ENCODE measurements around the gene HSPG2. TPM values are rescaled to one million over a fixed set of nuclear protein-coding genes. Genes with fewer than 3 reads are reported as not detected.

HSPG2 gene
- total RNA-seq, 1 experiment from 2014 or later: 171 TPM

DNA sequence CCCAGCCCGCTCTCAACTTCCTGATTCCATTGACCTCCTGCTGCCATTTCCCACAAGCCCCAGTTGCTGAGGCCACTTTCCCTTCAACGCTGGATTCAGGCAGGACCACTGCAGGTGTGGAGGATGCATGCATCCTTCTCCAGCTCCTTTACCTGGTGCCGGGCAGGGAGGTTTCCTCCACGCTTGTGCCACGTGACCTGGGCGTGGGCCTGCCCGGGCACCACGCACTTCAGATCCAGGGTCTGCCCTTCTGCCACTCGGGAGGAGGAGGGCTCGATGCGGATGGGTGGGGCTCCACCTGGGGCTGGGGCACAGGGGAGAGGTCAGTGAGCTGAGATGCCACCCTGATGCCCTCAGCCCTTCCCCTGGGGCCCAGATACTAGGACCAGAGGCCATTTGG is 93.1 kb downstream of the HSPG2 start:
- ChIA-PET CTCF (interaction anchor here (0.7 kb wide), 1 partner anchor 111 kb away, joined by 3 read pairs; no protein-coding TSS in a partner anchor), POLR2A (no interaction called here)
- in situ Hi-C loops (cut with HindIII; ENCODE audit: low pct_unique_long_range_greater_than_20kb, low sequenced_read_pairs): no loop called here
- intact Hi-C loops (cut with micrococcal nuclease; ENCODE audit: unreplicated experiment): no loop called here
- Histone ChIP-seq H3K27me3 (ENCODE audit: control insufficient read depth, insufficient read depth, low read length) (no peaks in the 10 kb centered on the region), H3K36me3 (ENCODE audit: control insufficient read depth, insufficient read depth, low read length) (no peaks in the 10 kb centered on the region; the same call in 1 of the 2 replicates), H3K27ac (ENCODE audit: low read length) (no peak overlapping the region), H3K4me1 (ENCODE audit: control insufficient read depth, insufficient read depth, low read length) (no peaks in the 10 kb centered on the region), H3K9me3 (ENCODE audit: control insufficient read depth, insufficient read depth, low read depth, low read length) (no peaks in the 10 kb centered on the region), H3K4me3 (ENCODE audit: low read depth in 2 of 2, low read length in 2 of 2) (no peak overlapping the region)
- no peak for DNase-seq (ENCODE audit: low read depth, low spot score)
- TF ChIP-seq POLR2AphosphoS5 (IDR thresholded peaks at IDR 0.05; ENCODE audit: low read depth, low read length) (no peak), TCF7L2 (IDR thresholded peaks at IDR 0.05; ENCODE audit: low read depth, low read length) (no peak), SIN3A (IDR thresholded peaks at IDR 0.05; ENCODE audit: borderline replicate concordance, insufficient read depth, low read depth, low read length) (no peak)
- TF ChIP-seq, protein P1, sequence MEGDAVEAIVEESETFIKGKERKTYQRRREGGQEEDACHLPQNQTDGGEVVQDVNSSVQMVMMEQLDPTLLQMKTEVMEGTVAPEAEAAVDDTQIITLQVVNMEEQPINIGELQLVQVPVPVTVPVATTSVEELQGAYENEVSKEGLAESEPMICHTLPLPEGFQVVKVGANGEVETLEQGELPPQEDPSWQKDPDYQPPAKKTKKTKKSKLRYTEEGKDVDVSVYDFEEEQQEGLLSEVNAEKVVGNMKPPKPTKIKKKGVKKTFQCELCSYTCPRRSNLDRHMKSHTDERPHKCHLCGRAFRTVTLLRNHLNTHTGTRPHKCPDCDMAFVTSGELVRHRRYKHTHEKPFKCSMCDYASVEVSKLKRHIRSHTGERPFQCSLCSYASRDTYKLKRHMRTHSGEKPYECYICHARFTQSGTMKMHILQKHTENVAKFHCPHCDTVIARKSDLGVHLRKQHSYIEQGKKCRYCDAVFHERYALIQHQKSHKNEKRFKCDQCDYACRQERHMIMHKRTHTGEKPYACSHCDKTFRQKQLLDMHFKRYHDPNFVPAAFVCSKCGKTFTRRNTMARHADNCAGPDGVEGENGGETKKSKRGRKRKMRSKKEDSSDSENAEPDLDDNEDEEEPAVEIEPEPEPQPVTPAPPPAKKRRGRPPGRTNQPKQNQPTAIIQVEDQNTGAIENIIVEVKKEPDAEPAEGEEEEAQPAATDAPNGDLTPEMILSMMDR (IDR thresholded peaks at IDR 0.05): no peak
- TF ChIP-seq, protein P2, sequence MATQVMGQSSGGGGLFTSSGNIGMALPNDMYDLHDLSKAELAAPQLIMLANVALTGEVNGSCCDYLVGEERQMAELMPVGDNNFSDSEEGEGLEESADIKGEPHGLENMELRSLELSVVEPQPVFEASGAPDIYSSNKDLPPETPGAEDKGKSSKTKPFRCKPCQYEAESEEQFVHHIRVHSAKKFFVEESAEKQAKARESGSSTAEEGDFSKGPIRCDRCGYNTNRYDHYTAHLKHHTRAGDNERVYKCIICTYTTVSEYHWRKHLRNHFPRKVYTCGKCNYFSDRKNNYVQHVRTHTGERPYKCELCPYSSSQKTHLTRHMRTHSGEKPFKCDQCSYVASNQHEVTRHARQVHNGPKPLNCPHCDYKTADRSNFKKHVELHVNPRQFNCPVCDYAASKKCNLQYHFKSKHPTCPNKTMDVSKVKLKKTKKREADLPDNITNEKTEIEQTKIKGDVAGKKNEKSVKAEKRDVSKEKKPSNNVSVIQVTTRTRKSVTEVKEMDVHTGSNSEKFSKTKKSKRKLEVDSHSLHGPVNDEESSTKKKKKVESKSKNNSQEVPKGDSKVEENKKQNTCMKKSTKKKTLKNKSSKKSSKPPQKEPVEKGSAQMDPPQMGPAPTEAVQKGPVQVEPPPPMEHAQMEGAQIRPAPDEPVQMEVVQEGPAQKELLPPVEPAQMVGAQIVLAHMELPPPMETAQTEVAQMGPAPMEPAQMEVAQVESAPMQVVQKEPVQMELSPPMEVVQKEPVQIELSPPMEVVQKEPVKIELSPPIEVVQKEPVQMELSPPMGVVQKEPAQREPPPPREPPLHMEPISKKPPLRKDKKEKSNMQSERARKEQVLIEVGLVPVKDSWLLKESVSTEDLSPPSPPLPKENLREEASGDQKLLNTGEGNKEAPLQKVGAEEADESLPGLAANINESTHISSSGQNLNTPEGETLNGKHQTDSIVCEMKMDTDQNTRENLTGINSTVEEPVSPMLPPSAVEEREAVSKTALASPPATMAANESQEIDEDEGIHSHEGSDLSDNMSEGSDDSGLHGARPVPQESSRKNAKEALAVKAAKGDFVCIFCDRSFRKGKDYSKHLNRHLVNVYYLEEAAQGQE (IDR thresholded peaks at IDR 0.05; ENCODE audit: insufficient read depth in 1 of 2, low read depth in 2 of 2, low read length in 1 of 2): no peak
- BruUV-seq (replicated peaks): no TSS peak
- ATAC-seq: no peak

- no peak for ATAC-seq
- H3K9me3 ChIP-seq (ENCODE audit: control insufficient read depth, insufficient read depth, low read depth, low read length): no peaks in the 10 kb centered on the region
- H3K27ac ChIP-seq (ENCODE audit: low read length): no peak overlapping the region
- H3K4me3 ChIP-seq (ENCODE audit: low read depth in 2 of 2, low read length in 2 of 2): no peak overlapping the region
- TF ChIP-seq, protein P2 (IDR thresholded peaks at IDR 0.05; ENCODE audit: insufficient read depth in 1 of 2, low read depth in 2 of 2, low read length in 1 of 2): no peak
- TF ChIP-seq SIN3A (IDR thresholded peaks at IDR 0.05; ENCODE audit: borderline replicate concordance, insufficient read depth, low read depth, low read length): no peak
- TF ChIP-seq, protein P1 (IDR thresholded peaks at IDR 0.05): no peak
- TF ChIP-seq POLR2AphosphoS5 (IDR thresholded peaks at IDR 0.05; ENCODE audit: low read depth, low read length): no peak
- no peak for TF ChIP-seq TCF7L2 (IDR thresholded peaks at IDR 0.05; ENCODE audit: low read depth, low read length)
- no TSS peak for BruUV-seq (replicated peaks)
- CTCF ChIA-PET: interaction anchor here (0.7 kb wide), 1 partner anchor 111 kb away, joined by 3 read pairs; no protein-coding TSS in a partner anchor
- H3K4me1 ChIP-seq (ENCODE audit: control insufficient read depth, insufficient read depth, low read length): no peaks in the 10 kb centered on the region
- DNase-seq (ENCODE audit: low read depth, low spot score): no peak
- H3K36me3 ChIP-seq (ENCODE audit: control insufficient read depth, insufficient read depth, low read length): no peaks in the 10 kb centered on the region; the same call in 1 of the 2 replicates
- intact Hi-C loops (cut with micrococcal nuclease; ENCODE audit: unreplicated experiment): no loop called here
- POLR2A ChIA-PET: no interaction called here
- in situ Hi-C loops (cut with HindIII; ENCODE audit: low pct_unique_long_range_greater_than_20kb, low sequenced_read_pairs): no loop called here
- H3K27me3 ChIP-seq (ENCODE audit: control insufficient read depth, insufficient read depth, low read length): no peaks in the 10 kb centered on the region
These were observed 93.9 kb downstream of the HSPG2 start for GRCh38 chr1:21843208-21843607.

All from Panc1 (cell line).